Chondrocyte (in vitro differentiated cells): ENCODE measurements around the gene LRFN2. TPM values are rescaled to one million over a fixed set of nuclear protein-coding genes. Genes with fewer than 3 reads are reported as not detected.

Source experiments
- DNase-seq: peaks from one replicate; pipeline ENCODE4 v3.0.0; 2021; ENCODE audit warnings: mixed read lengths, low spot score
- H3K27ac Mint-ChIP-seq: one replicate; pipeline ENCODE4 v1.8.0; 2021; ENCODE audit warnings: mild to moderate bottlenecking, moderate library complexity, mixed read lengths; ENCODE audit not compliant: unreplicated experiment
- H3K27me3 Mint-ChIP-seq: 2 replicates; pipeline ENCODE4 v1.8.0; 2021; ENCODE audit warnings: low read depth, mixed read lengths
- H3K36me3 Mint-ChIP-seq: 2 replicates; pipeline ENCODE4 v1.8.0; 2021; ENCODE audit warnings: low read depth, mixed read lengths
- H3K4me1 Mint-ChIP-seq: 2 replicates; pipeline ENCODE4 v1.8.0; 2021; ENCODE audit warnings: low read depth, mild to moderate bottlenecking, mixed read lengths
- H3K4me3 Mint-ChIP-seq: one replicate; pipeline ENCODE4 v1.8.0; 2021; ENCODE audit warnings: mild to moderate bottlenecking, moderate library complexity, mixed read lengths; ENCODE audit not compliant: unreplicated experiment
- H3K9me3 Mint-ChIP-seq: 2 replicates; pipeline ENCODE4 v1.8.0; 2021; ENCODE audit warnings: low read depth, mixed read lengths
- CTCF ChIP-seq: fragments of 200-600 bp; sonication (generic); IDR thresholded peaks from 2 replicates; pipeline ENCODE4 v1.5.0; 2021; ENCODE audit warnings: antibody characterized with exemption, mild to moderate bottlenecking, moderate library complexity
- total RNA-seq: library from RNA; stranded (reverse); gene quantifications from 3 replicates; pipeline ENCODE4 v1.2.1, GENCODE V29; 2021

The LRFN2 gene
- total RNA-seq, 1 donor from 2014 or later, result 0.05 TPM

- DNase-seq, result no peak
- Mint-ChIP-seq H3K36me3 (no peaks in the 10 kb centered on the region), H3K4me1 (peaks cover 16% of the 10 kb centered on the region), H3K27me3 (no peaks in the 10 kb centered on the region), H3K4me3 (no peak overlapping the region), H3K27ac (no peak overlapping the region), H3K9me3 (no peaks in the 10 kb centered on the region)
- no peak for TF ChIP-seq CTCF
These were observed 233.8 kb downstream of the LRFN2 start for GRCh38 chr6:40353197-40353966.

GRCh38 chr6:40352527-40353170, 234.5 kb downstream of the LRFN2 start:
- no peak for DNase-seq
- Mint-ChIP-seq H3K4me3 (no peak overlapping the region), H3K27ac (no peak overlapping the region), H3K4me1 (peaks cover 16% of the 10 kb centered on the region), H3K9me3 (no peaks in the 10 kb centered on the region), H3K36me3 (no peaks in the 10 kb centered on the region), H3K27me3 (no peaks in the 10 kb centered on the region)
- TF ChIP-seq CTCF, result no peak

GRCh38 chr6:40352006-40352405, 235.2 kb downstream of the LRFN2 start:
- Mint-ChIP-seq H3K4me1 (peaks cover 16% of the 10 kb centered on the region), H3K27me3 (no peaks in the 10 kb centered on the region), H3K27ac (no peak overlapping the region), H3K36me3 (no peaks in the 10 kb centered on the region), H3K9me3 (no peaks in the 10 kb centered on the region), H3K4me3 (no peak overlapping the region)
- no peak for TF ChIP-seq CTCF
- no peak for DNase-seq

GRCh38 chr6:40350747-40351217, 236.4 kb downstream of the LRFN2 start:
- H3K9me3 Mint-ChIP-seq, result no peaks in the 10 kb centered on the region
- no peaks in the 10 kb centered on the region for H3K27me3 Mint-ChIP-seq
- H3K36me3 Mint-ChIP-seq, result no peaks in the 10 kb centered on the region
- no peak for DNase-seq
- H3K4me1 Mint-ChIP-seq, result peaks cover 5% of the 10 kb centered on the region
- H3K27ac Mint-ChIP-seq, result no peak overlapping the region
- no peak for TF ChIP-seq CTCF
- no peak overlapping the region for H3K4me3 Mint-ChIP-seq

- TF ChIP-seq CTCF, result no peak
- no peaks in the 10 kb centered on the region for H3K36me3 Mint-ChIP-seq
- H3K27me3 Mint-ChIP-seq, result no peaks in the 10 kb centered on the region
- no peaks in the 10 kb centered on the region for H3K9me3 Mint-ChIP-seq
- H3K4me3 Mint-ChIP-seq, result no peak overlapping the region
- H3K27ac Mint-ChIP-seq, result no peak overlapping the region
- no peak for DNase-seq
- peaks cover 5% of the 10 kb centered on the region for H3K4me1 Mint-ChIP-seq
These were observed 237.0 kb downstream of the LRFN2 start for GRCh38 chr6:40349901-40350746.
